Heart left ventricle (tissue), 13 donors: Measurements from ENCODE around the gene GOLGA6B.

Source experiments
- CTCF ChIP-seq, 12 donors: fragments of 200-600 bp; sonication (generic) in 4 of 12; IDR thresholded peaks; one replicate each; pipeline versions ENCODE4 v1.5.0 to v1.8.0; 2018 to 2022; ENCODE audit warnings: antibody characterized with exemption in 12 of 12, mild to moderate bottlenecking in 5 of 12
- POLR2A ChIP-seq, 2 donors: fragments of 450-650 bp; IDR thresholded peaks; one replicate each; pipeline ENCODE4 v1.6.1; 2017; ENCODE audit warnings: antibody characterized with exemption in 2 of 2, mild to moderate bottlenecking in 2 of 2, moderate library complexity in 2 of 2
- donor health status: ischemic (EF 13 %, LVEDD 7.1; RV severe dilation, severe dysfunction).
- donor health status: DM: no; HTN: yes; CAD: no.
- donor health status: DM: no; HTN: no; CAD: no.
- donor health status: ischemic (EF 25% LVEDD 6.9; RV normal size, moderate dysfunction).
- donor health status: ischemic (EF 25% LVEDD 5.7; RV mildly dilated, moderate dysfunction).
- donor health status: ischemic (EF 35%, LVEDD 5.7; RV mildly dilated, moderate dysfunction).
- donor health status: nonischemic (EF 11% LVEDD 7.7; RV severe dilation, severe dysfunction).
- donor health status: DM: yes; HTN: yes; CAD: no.
- donor health status: PGD.
- donor health status: ischemic (EF 29% LVEDD 5.4; RV normal size, mild dysfunction).
- donor health status: nonischemic (EF 23%, LVEDD 6.1; RV moderate dilation, normal function).

- TF ChIP-seq CTCF (IDR thresholded peaks at IDR 0.05) (no peak), POLR2A (IDR thresholded peaks at IDR 0.05) (no peak)
Measured at GRCh38 chr15:72616491-72617210, 37.8 kb upstream of the GOLGA6B start.
